Brain microvascular endothelial cell (primary cell): Measurements from ENCODE around the gene MYO10.

Source experiments
- DNase-seq: peaks from one replicate; pipeline ENCODE4 v3.0.0-alpha.2; 2020
- H3K27ac ChIP-seq: fragments of 250-450 bp; sonication (Bioruptor Pico); 2 replicates; pipeline ENCODE4 v1.5.1; 2020; ENCODE audit warnings: mild to moderate bottlenecking, moderate library complexity
- H3K27me3 ChIP-seq: fragments of 250-450 bp; sonication (Bioruptor Pico); replicated peaks from 2 replicates; pipeline ENCODE4 v1.5.1; 2020; ENCODE audit warnings: mild to moderate bottlenecking
- H3K36me3 ChIP-seq: fragments of 250-450 bp; sonication (Bioruptor Pico); replicated peaks from 2 replicates; pipeline ENCODE4 v1.5.1; 2020; ENCODE audit warnings: mild to moderate bottlenecking
- H3K4me3 ChIP-seq: 2 replicates; pipeline ENCODE4 v1.5.1; 2011; ENCODE audit warnings: low read depth, mild to moderate bottlenecking, control low read depth, low read length, moderate library complexity
- CTCF ChIP-seq: IDR thresholded peaks from 2 replicates; pipeline ENCODE4 v1.5.1; 2011; ENCODE audit warnings: low read depth, mild to moderate bottlenecking, moderate library complexity, low read length, control low read depth, inconsistent platforms; ENCODE audit errors: missing control alignments
- in situ Hi-C: cut with HindIII; loops from 2 replicates; pipeline ENCODE4 v1.10.0; 2017; ENCODE audit warnings: low sequenced_read_pairs, low pct_ligation_motif_present

Gene MYO10

GRCh38 chr5:16666130-16666882 is 269.8 kb downstream of the MYO10 start:
- DNase-seq, result no peak
- no peak overlapping the region for H3K4me3 ChIP-seq
- peaks cover 62% of the 10 kb centered on the region for H3K36me3 ChIP-seq
- no peak overlapping the region for H3K27ac ChIP-seq
- no peak for TF ChIP-seq CTCF
- in situ Hi-C loops, result no loop called here
- no peaks in the 10 kb centered on the region for H3K27me3 ChIP-seq

- TF ChIP-seq CTCF, result no peak
- Histone ChIP-seq H3K36me3 (peaks cover 55% of the 10 kb centered on the region), H3K4me3 (no peak overlapping the region), H3K27me3 (no peaks in the 10 kb centered on the region), H3K27ac (no peak overlapping the region)
- DNase-seq, result no peak
- in situ Hi-C loops, result no loop called here
Measured at GRCh38 chr5:16665601-16666000, 270.5 kb downstream of the MYO10 start.

GRCh38 chr5:16664368-16664767 is 271.7 kb downstream of the MYO10 start:
- in situ Hi-C loops, result no loop called here
- Histone ChIP-seq H3K36me3 (peaks cover 51% of the 10 kb centered on the region), H3K27ac (no peak overlapping the region), H3K4me3 (no peak overlapping the region), H3K27me3 (no peaks in the 10 kb centered on the region)
- no peak for TF ChIP-seq CTCF
- no peak for DNase-seq

GRCh38 chr5:16663840-16664239 is 272.2 kb downstream of the MYO10 start:
- in situ Hi-C loops, result no loop called here
- Histone ChIP-seq H3K4me3 (no peak overlapping the region), H3K27me3 (no peaks in the 10 kb centered on the region), H3K36me3 (peaks cover 49% of the 10 kb centered on the region), H3K27ac (no peak overlapping the region)
- TF ChIP-seq CTCF, result no peak
- DNase-seq, result no peak

GRCh38 chr5:16661713-16662112 is 274.4 kb downstream of the MYO10 start:
- in situ Hi-C loops, result no loop called here
- DNase-seq, result no peak
- Histone ChIP-seq H3K27me3 (no peaks in the 10 kb centered on the region), H3K27ac (no peak overlapping the region), H3K36me3 (peaks cover 28% of the 10 kb centered on the region), H3K4me3 (no peak overlapping the region)
- no peak for TF ChIP-seq CTCF

GRCh38 chr5:16660982-16661381 is 275.1 kb downstream of the MYO10 start:
- Histone ChIP-seq H3K27me3 (no peaks in the 10 kb centered on the region), H3K4me3 (no peak overlapping the region), H3K36me3 (peaks cover 20% of the 10 kb centered on the region), H3K27ac (no peak overlapping the region)
- in situ Hi-C loops, result no loop called here
- TF ChIP-seq CTCF, result no peak
- DNase-seq, result no peak
